HepG2 (cell line): ENCODE data around the gene PBLD. TPM values are rescaled to one million over a fixed set of nuclear protein-coding genes. Genes with fewer than 3 reads are reported as not detected.

Experiments used
- ARNT ChIP-seq: fragments of 450-650 bp; IDR thresholded peaks from 2 replicates; pipeline ENCODE4 v1.6.1; 2017
- ATF4 ChIP-seq, 2 experiments: fragments of 450-650 bp in 1 of 2; sonication (generic) in 1 of 2; formaldehyde crosslinking; IDR thresholded peaks; 2 replicates each; pipeline versions ENCODE4 v1.5.0 to v1.8.0; 2020 to 2022; ENCODE audit warnings: mild to moderate bottlenecking in 1 of 2, missing genetic modification reagents in 1 of 2
- ERF ChIP-seq: IDR thresholded peaks from 2 replicates; pipeline ENCODE4 v1.6.1; 2018; ENCODE audit warnings: missing biosample characterization, missing genetic modification reagents
- PATZ1 ChIP-seq: sonication (generic); formaldehyde crosslinking; IDR thresholded peaks from 2 replicates; pipeline ENCODE4 v1.4.0; 2020; ENCODE audit warnings: missing genetic modification reagents
- RORA ChIP-seq: sonication (generic); formaldehyde crosslinking; IDR thresholded peaks from 2 replicates; pipeline ENCODE4 v1.5.0; 2020; ENCODE audit warnings: mild to moderate bottlenecking, missing genetic modification reagents, moderate library complexity
- TFDP1 ChIP-seq: IDR thresholded peaks from 2 replicates; pipeline ENCODE4 v1.6.1; 2016; ENCODE audit warnings: missing compliant biosample characterization, missing genetic modification reagents, borderline replicate concordance
- ZBTB40 ChIP-seq, 2 experiments: fragments of 450-650 bp in 1 of 2; sonication (generic) in 1 of 2; formaldehyde crosslinking in 1 of 2; IDR thresholded peaks; 2 replicates each; pipeline versions ENCODE4 v1.6.1 to v1.8.0; 2016 to 2022; ENCODE audit warnings: antibody characterized with exemption in 1 of 2, mild to moderate bottlenecking in 1 of 2, missing genetic modification reagents in 1 of 2
- ZBTB49 ChIP-seq: sonication (generic); formaldehyde crosslinking; IDR thresholded peaks from 2 replicates; pipeline ENCODE4 v1.4.0; 2020; ENCODE audit warnings: missing genetic modification reagents, borderline replicate concordance
- ZNF143 ChIP-seq: sonication (generic); formaldehyde crosslinking; IDR thresholded peaks from 2 replicates; pipeline ENCODE4 v1.4.0; 2020; ENCODE audit warnings: missing genetic modification reagents
- ZNF563 ChIP-seq: sonication (generic); formaldehyde crosslinking; IDR thresholded peaks from 2 replicates; pipeline ENCODE4 v1.8.0; 2022; ENCODE audit warnings: mild to moderate bottlenecking, moderate library complexity, missing genetic modification reagents
- ZNF605 ChIP-seq: sonication (generic); formaldehyde crosslinking; IDR thresholded peaks from 2 replicates; pipeline ENCODE4 v1.8.0; 2022; ENCODE audit warnings: mild to moderate bottlenecking, missing genetic modification reagents
- polyA plus RNA-seq, 8 experiments: library from polyadenylated mRNA; depleted of rRNA in 3 of 8; stranded (reverse) in 7 of 8; unstranded in 1 of 8; fragments of >200 nt; fragmentation: Illumina TruSeq in 4 of 8; extraction: Trizol in 4 of 8; gene quantifications; 2 replicates each; pipeline versions ENCODE4 v1.2.1 to v1.2.3, GENCODE V29; 2011 to 2016; ENCODE audit warnings: low read depth in 4 of 8, missing spikeins in 1 of 8, mixed read lengths in 1 of 8; ENCODE audit not compliant: insufficient read depth in 1 of 8
- total RNA-seq, 5 experiments: library from RNA; depleted of rRNA; stranded (reverse); fragments of >200 nt; fragmentation: Illumina TruSeq; extraction: Trizol; gene quantifications; 2 replicates each; pipeline ENCODE4 v1.2.3, GENCODE V29; 2016; ENCODE audit warnings: low read depth in 1 of 5

Gene PBLD
- total and polyA plus RNA-seq, 2 of the 13 experiments (the other 11 are each of a cell fraction or from before 2014, with no cell fraction given) = 0.42 to 3.1 TPM

GRCh38 chr10:68332259-68333057 is at the start of gene PBLD (continued):
- peak in 1 of 2 experiments; percentile 32; a peak in 1 of 4 replicates for TF ChIP-seq ATF4 (CRISPR knock-in tag; IDR thresholded peaks at IDR 0.05)
- no peak for TF ChIP-seq RORA
- TF ChIP-seq TFDP1 (CRISPR knock-in tag) = peak; percentile 23; the same call in 1 of the 2 replicates
- TF ChIP-seq PATZ1 (CRISPR knock-in tag) = no peak
- no peak for TF ChIP-seq ZBTB49 (CRISPR knock-in tag)
- peak; percentile 64 for TF ChIP-seq ERF (CRISPR knock-in tag)
- no peak for TF ChIP-seq ZBTB40 (IDR thresholded peaks at IDR 0.05)
- TF ChIP-seq ZBTB40 (CRISPR knock-in tag; IDR thresholded peaks at IDR 0.05) = no peak; the same call in 1 of the 2 replicates
- TF ChIP-seq ZNF143 = no peak
- TF ChIP-seq ZNF605 (CRISPR knock-in tag) = no peak; the same call in 1 of the 2 replicates
- peak; percentile 5; the same call in 1 of the 2 replicates for TF ChIP-seq ZNF563 (CRISPR knock-in tag)
- TF ChIP-seq ARNT = no peak
